DOHH2 (cell line): ENCODE measurements around the gene MAP10.

Source experiments
- H3F3A ChIP-seq: fragments of 200-600 bp; sonication (generic), shearing (Covaris generic); 2 replicates; pipeline ENCODE4 v1.6.0; 2016; ENCODE audit warnings: antibody characterized with exemption, mild to moderate bottlenecking; ENCODE audit not compliant: control insufficient read depth, insufficient read depth
- H3K27ac ChIP-seq: fragments of 200-600 bp; sonication (generic); 2 replicates; pipeline ENCODE4 v1.5.1; 2014; ENCODE audit warnings: low read depth, mild to moderate bottlenecking, low read length, moderate library complexity
- H3K27me3 ChIP-seq: fragments of 200-600 bp; sonication (generic); 2 replicates; pipeline ENCODE4 v1.6.1; 2014; ENCODE audit warnings: mild to moderate bottlenecking, low read length, mixed read lengths; ENCODE audit not compliant: control insufficient read depth
- H3K36me3 ChIP-seq: fragments of 200-600 bp; sonication (generic); 2 replicates; pipeline ENCODE4 v1.6.1; 2014; ENCODE audit warnings: mild to moderate bottlenecking, low read length, moderate library complexity, mixed read lengths; ENCODE audit not compliant: control insufficient read depth
- H3K4me1 ChIP-seq: fragments of 200-600 bp; sonication (generic); 2 replicates; pipeline ENCODE4 v1.6.1; 2014; ENCODE audit warnings: mild to moderate bottlenecking, low read length, mixed read lengths; ENCODE audit not compliant: control insufficient read depth
- H3K4me2 ChIP-seq: fragments of 200-600 bp; sonication (generic); 2 replicates; pipeline ENCODE4 v1.6.0; 2014; ENCODE audit warnings: mild to moderate bottlenecking, low read length, moderate library complexity
- H3K4me3 ChIP-seq: fragments of 200-600 bp; sonication (generic); 2 replicates; pipeline ENCODE4 v1.5.1; 2014; ENCODE audit warnings: mild to moderate bottlenecking, low read length, mixed read lengths
- H3K79me2 ChIP-seq: fragments of 200-600 bp; sonication (generic); 2 replicates; pipeline ENCODE4 v1.6.1; 2014; ENCODE audit warnings: mild to moderate bottlenecking, low read length, mixed read lengths; ENCODE audit not compliant: control insufficient read depth
- H3K9me2 ChIP-seq: fragments of 200-600 bp; sonication (generic); replicated peaks from 2 replicates; pipeline ENCODE4 v1.6.1; 2014; ENCODE audit warnings: mild to moderate bottlenecking, low read length, mixed read lengths; ENCODE audit not compliant: control insufficient read depth
- H3K9me3 ChIP-seq: fragments of 200-600 bp; sonication (generic); 2 replicates; pipeline ENCODE4 v1.6.1; 2014; ENCODE audit warnings: antibody characterized with exemption, low read length, mixed read lengths; ENCODE audit not compliant: control insufficient read depth, insufficient read depth
- H4K20me1 ChIP-seq: fragments of 200-600 bp; sonication (generic); 2 replicates; pipeline ENCODE4 v1.6.0; 2014; ENCODE audit warnings: low read depth, mild to moderate bottlenecking, antibody characterized with exemption, low read length, moderate library complexity; ENCODE audit not compliant: control insufficient read depth, insufficient read depth
- EZH2phosphoT487 ChIP-seq: fragments of 200-600 bp; sonication (generic); IDR thresholded peaks from 2 replicates; pipeline ENCODE4 v1.6.1; 2017; ENCODE audit warnings: borderline replicate concordance, mild to moderate bottlenecking, antibody characterized with exemption, low read length, moderate library complexity, mixed read lengths
- TF ChIP-seq, protein P1 (sequence below): fragments of 200-600 bp; sonication (generic); IDR thresholded peaks from one replicate; pipeline ENCODE4 v1.5.1; 2014; ENCODE audit warnings: antibody characterized with exemption, mild to moderate bottlenecking, low read depth, low read length; ENCODE audit not compliant: poor library complexity, severe bottlenecking

The MAP10 gene

DNA sequence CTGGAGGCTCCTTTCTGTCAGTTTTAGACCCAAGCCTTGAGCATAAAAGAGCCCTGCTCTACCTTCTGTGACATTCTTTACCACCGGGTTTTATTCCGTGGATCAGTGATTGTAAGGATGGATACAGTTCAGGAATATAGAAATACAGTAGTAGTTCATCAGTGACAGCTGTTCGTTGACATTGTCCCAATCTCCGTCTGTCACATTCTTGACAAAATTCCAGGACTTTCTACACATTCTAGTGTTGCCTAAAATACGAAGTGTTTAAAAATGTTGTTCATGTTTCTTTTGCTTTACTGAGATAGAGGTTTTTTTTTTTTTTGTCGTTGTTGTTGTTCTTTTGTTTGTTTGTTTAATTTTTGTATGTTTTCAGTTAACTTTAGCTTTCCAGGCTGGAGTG, 29.9 kb downstream of the MAP10 start:
- no peaks in the 10 kb centered on the region for H3K36me3 ChIP-seq
- no peak overlapping the region for H3K4me3 ChIP-seq
- no peaks in the 10 kb centered on the region for H3K27me3 ChIP-seq
- TF ChIP-seq, protein P1, sequence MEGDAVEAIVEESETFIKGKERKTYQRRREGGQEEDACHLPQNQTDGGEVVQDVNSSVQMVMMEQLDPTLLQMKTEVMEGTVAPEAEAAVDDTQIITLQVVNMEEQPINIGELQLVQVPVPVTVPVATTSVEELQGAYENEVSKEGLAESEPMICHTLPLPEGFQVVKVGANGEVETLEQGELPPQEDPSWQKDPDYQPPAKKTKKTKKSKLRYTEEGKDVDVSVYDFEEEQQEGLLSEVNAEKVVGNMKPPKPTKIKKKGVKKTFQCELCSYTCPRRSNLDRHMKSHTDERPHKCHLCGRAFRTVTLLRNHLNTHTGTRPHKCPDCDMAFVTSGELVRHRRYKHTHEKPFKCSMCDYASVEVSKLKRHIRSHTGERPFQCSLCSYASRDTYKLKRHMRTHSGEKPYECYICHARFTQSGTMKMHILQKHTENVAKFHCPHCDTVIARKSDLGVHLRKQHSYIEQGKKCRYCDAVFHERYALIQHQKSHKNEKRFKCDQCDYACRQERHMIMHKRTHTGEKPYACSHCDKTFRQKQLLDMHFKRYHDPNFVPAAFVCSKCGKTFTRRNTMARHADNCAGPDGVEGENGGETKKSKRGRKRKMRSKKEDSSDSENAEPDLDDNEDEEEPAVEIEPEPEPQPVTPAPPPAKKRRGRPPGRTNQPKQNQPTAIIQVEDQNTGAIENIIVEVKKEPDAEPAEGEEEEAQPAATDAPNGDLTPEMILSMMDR, result no peak
- no peak for TF ChIP-seq EZH2phosphoT487
- H3K27ac ChIP-seq, result no peak overlapping the region
- no peaks in the 10 kb centered on the region for H3K4me1 ChIP-seq
- no peak overlapping the region for H3K4me2 ChIP-seq
- H3F3A ChIP-seq, result no peaks in the 10 kb centered on the region
- no peaks in the 10 kb centered on the region for H3K9me2 ChIP-seq
- H3K9me3 ChIP-seq, result no peaks in the 10 kb centered on the region
- no peaks in the 10 kb centered on the region for H4K20me1 ChIP-seq
- no peaks in the 10 kb centered on the region for H3K79me2 ChIP-seq

DNA sequence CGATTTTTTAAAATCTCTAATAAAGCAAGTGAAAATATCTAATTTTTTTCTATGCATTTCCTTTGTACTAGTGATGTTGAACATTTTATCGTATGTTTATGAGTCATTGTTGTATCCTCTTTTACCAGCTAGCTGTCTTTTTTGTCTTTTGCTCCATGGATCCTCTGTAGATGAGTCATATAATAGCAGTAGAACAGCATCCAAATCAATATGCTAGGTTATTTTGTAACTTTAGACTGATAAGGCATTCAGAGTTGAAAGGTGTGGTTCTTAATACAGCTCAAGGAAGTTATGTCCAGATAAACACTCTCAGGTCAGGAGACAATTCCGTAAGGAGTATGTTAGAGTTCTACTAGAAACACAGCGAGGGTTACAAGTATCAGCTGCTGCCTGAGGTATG, 31.9 kb downstream of the MAP10 start:
- Histone ChIP-seq H3K79me2 (no peaks in the 10 kb centered on the region), H3F3A (no peaks in the 10 kb centered on the region), H3K4me3 (no peak overlapping the region), H3K9me3 (no peaks in the 10 kb centered on the region), H3K27me3 (no peaks in the 10 kb centered on the region), H3K4me2 (no peak overlapping the region), H3K9me2 (no peaks in the 10 kb centered on the region), H3K36me3 (no peaks in the 10 kb centered on the region), H3K4me1 (no peaks in the 10 kb centered on the region), H3K27ac (no peak overlapping the region), H4K20me1 (no peaks in the 10 kb centered on the region)
- TF ChIP-seq EZH2phosphoT487, result no peak

DNA sequence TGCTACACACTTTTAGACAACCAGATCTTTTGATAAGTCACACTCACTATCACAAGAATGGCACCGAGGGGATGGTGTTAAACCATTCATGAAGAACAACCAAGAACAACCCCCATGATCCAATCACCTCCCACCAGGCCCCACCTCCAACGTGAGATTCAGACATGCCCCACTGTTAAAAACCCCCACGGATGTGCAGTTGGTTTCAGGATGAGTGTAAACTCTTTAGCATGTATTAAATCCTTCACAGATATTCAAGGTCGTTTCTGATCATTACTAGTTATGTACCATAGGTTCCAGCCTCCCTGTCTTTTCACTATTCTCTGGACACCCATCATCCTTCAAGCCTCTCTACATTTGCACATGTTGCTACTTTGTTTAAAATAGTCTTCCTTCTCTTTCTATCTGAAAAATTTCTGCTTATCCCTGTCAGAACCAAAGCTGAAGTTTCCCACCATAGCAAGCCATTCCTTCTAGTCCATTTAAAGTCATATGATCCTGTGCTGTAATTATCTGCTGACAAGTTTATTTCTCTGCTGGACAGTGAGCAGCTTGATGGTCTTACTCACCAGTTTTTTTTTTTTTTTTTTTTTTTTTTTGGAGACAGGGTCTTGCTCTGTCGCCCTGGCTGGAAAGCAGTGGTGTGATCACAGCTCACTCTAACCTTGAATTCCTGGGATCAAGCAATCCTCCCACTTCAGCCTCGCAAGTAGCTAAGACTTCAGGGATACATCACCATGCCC, 36.8 kb downstream of the MAP10 start:
- Histone ChIP-seq H3K4me3 (no peak overlapping the region), H3K9me2 (no peaks in the 10 kb centered on the region), H4K20me1 (no peaks in the 10 kb centered on the region), H3K36me3 (no peaks in the 10 kb centered on the region), H3F3A (no peaks in the 10 kb centered on the region), H3K4me1 (no peaks in the 10 kb centered on the region), H3K27ac (no peak overlapping the region), H3K79me2 (no peaks in the 10 kb centered on the region), H3K4me2 (no peak overlapping the region), H3K9me3 (no peaks in the 10 kb centered on the region), H3K27me3 (no peaks in the 10 kb centered on the region)
- no peak for TF ChIP-seq EZH2phosphoT487
- TF ChIP-seq, protein P1, result no peak

DNA sequence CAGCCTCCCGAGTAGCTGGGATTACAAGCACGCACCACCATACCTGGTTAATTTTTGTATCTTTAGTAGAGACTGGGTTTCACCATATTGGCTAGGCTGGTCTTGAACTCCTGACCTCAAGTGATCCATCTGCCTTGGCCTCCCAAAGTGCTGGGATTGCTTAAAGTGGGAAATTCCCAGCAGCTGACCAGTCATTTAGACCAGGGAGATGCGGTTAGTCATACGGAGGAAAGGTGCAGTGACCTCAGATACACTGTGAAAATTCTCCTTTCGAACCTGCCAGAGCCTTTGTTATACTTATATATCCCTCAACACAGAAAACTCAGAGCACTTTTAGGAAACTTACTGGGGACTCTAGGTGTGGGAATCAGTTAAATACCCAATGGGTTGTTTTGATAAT, 39.6 kb downstream of the MAP10 start:
- H3K27me3 ChIP-seq, result no peaks in the 10 kb centered on the region
- no peak overlapping the region for H3K4me2 ChIP-seq

More for the DNA sequence above, 39.6 kb downstream of the MAP10 start:
- Histone ChIP-seq H3K9me2 (no peaks in the 10 kb centered on the region), H3K9me3 (no peaks in the 10 kb centered on the region), H3K4me3 (no peak overlapping the region), H3F3A (no peaks in the 10 kb centered on the region), H3K4me1 (no peaks in the 10 kb centered on the region), H4K20me1 (no peaks in the 10 kb centered on the region), H3K27ac (no peak overlapping the region), H3K36me3 (no peaks in the 10 kb centered on the region), H3K79me2 (no peaks in the 10 kb centered on the region)
- no peak for TF ChIP-seq EZH2phosphoT487
- TF ChIP-seq, protein P1, result no peak
